Esophagus muscularis mucosa (tissue), 4 donors: ENCODE results near the gene SLC6A8. TPM values are rescaled to one million over a fixed set of nuclear protein-coding genes. Genes with fewer than 3 reads are reported as not detected.
"Not testable (repeated sequence)": the region's sequence is repeated elsewhere in the genome, so short reads cannot be mapped to it uniquely, and the experiment has no call there.

Experiments used
- DNase-seq: peaks from one replicate; pipeline ENCODE4 v3.0.0-alpha.2; 2017; ENCODE audit errors: extremely low spot score
- H3K27ac ChIP-seq, 4 donors: fragments of 200-600 bp; sonication (generic); replicated peaks in 1 of 4; 1 replicate in 3 of 4; 2 replicates in 1 of 4; pipeline ENCODE4 v1.5.1; 2016 to 2019; ENCODE audit warnings: mild to moderate bottlenecking in 1 of 4
- H3K27me3 ChIP-seq, 4 donors: fragments of 200-600 bp; sonication (generic); one replicate each; pipeline versions ENCODE4 v1.5.1 to v1.6.0; 2016 to 2019
- H3K36me3 ChIP-seq, 4 donors: fragments of 200-600 bp; sonication (generic); one replicate each; pipeline ENCODE4 v1.5.1; 2016 to 2019
- H3K4me1 ChIP-seq, 4 donors: fragments of 200-600 bp; sonication (generic); one replicate each; pipeline ENCODE4 v1.5.1; 2016 to 2019
- H3K4me3 ChIP-seq, 4 donors: fragments of 200-600 bp; sonication (generic); 1 replicate in 2 of 4; 2 replicates in 2 of 4; pipeline ENCODE4 v1.5.1; 2016 to 2019; ENCODE audit warnings: mild to moderate bottlenecking in 4 of 4, moderate library complexity in 1 of 4
- H3K9me3 ChIP-seq, 4 donors: fragments of 200-600 bp; sonication (generic); 1 replicate in 3 of 4; 2 replicates in 1 of 4; pipeline ENCODE4 v1.5.1; 2016 to 2019
- CTCF ChIP-seq, 3 experiments: fragments of 200-600 bp in 2 of 3; fragments of 450-650 bp in 1 of 3; sonication (generic) in 2 of 3; IDR thresholded peaks; one replicate each; pipeline ENCODE4 v1.5.1; 2017 to 2019; ENCODE audit warnings: antibody characterized with exemption in 3 of 3, mild to moderate bottlenecking in 2 of 3, moderate library complexity in 1 of 3
- EP300 ChIP-seq: sonication (generic); formaldehyde crosslinking; IDR thresholded peaks from one replicate; pipeline ENCODE4 v1.6.1; 2017; ENCODE audit warnings: antibody characterized with exemption
- POLR2A ChIP-seq: fragments of 450-650 bp; IDR thresholded peaks from one replicate; pipeline ENCODE4 v1.6.1; 2017; ENCODE audit warnings: antibody characterized with exemption, moderate library complexity, mild to moderate bottlenecking, low read depth
- POLR2AphosphoS5 ChIP-seq, 2 donors: sonication (generic); formaldehyde crosslinking; IDR thresholded peaks; one replicate each; pipeline ENCODE4 v1.6.1; 2017; ENCODE audit warnings: antibody characterized with exemption in 2 of 2
- WGBS: methylation state at CpG from one replicate; pipeline ENCODE4 v1.1.5; 2018; 5-methylcytosine and 5-hydroxymethylcytosine counted together
- intact Hi-C: fragments of 100-400 bp; cut with DNase I; formaldehyde crosslinking; loops from one replicate; pipeline ENCODE4 v1.15.1; 2023
- total RNA-seq, 4 donors: library from RNA; depleted of rRNA; stranded (reverse); fragments of >200 nt; gene quantifications; one replicate each; pipeline versions ENCODE4 v1.1.0 to v1.2.1, GENCODE V29; 2016

Gene SLC6A8
- total RNA-seq, 4 donors from 2014 or later: 41.7 to 62.3 (median 45.6) TPM

DNA sequence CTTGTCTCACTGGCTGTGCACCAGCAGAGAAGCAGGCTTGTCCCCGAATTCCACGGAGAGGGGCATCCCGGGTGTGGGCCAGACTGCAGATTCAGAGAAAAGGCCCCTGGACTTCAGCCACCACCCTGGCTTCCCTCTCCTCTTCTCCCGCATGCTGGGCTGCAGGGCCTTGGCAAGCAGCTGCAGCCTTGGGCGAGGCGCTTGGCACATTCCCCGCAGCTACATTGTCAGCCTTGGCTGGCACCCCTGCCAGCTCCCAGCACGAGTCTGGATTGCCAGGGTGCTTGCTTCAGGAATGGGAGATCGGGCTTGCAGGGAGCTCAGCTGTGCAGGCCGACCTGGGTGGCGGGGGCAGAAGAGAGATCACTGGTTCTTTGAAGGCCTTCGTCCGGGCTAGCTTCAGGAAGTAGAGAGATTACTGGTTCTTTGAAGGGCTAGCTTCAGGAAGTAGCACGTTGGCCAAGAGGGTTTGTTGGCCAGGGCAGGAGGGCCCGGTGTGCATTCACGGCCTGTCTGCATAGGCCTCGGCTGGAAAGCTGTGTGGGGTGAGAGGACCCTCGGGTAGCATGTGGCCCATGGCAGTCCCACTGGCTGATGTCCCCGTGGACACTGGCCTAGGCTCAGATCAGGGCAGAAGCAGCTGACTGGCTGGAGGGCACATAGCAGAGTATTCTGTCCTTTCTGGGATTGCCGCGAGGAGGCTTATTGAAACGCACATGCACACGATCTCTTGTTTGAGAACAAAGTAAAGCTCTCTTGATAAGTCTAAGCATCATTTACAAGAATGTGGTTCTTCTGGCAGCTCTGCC, 39.6 kb downstream of the SLC6A8 start:
- Histone ChIP-seq H3K9me3 (peaks cover 0 to 6% (median 0%) of the 10 kb centered on the region in 4 donors), H3K4me1 (peaks cover 42 to 57% (median 55%) of the 10 kb centered on the region in 4 donors), H3K36me3 (peaks cover 0 to 17% (median 5%) of the 10 kb centered on the region in 4 donors), H3K4me3 (peak overlapping the region; percentile 38 to 78 (median 70)), H3K27me3 (no peaks in the 10 kb centered on the region), H3K27ac (peak overlapping the region; percentile 84 to 92 (median 88))
- intact Hi-C loops: no loop called here
- TF ChIP-seq POLR2AphosphoS5 (IDR thresholded peaks at IDR 0.05) (no peak), CTCF (IDR thresholded peaks at IDR 0.05) (no peak), POLR2A (no peak), EP300 (no peak)
- 53% methylated on average over 19 of the region's 23 CpGs for WGBS
- DNase-seq: no peak

GRCh38 chrX:153728095-153728494, 40.4 kb downstream of the SLC6A8 start:
- Histone ChIP-seq H3K4me3 (no peak overlapping the region), H3K4me1 (peaks cover 35 to 50% (median 48%) of the 10 kb centered on the region in 4 donors), H3K9me3 (peaks cover 0 to 9% (median 0%) of the 10 kb centered on the region in 4 donors), H3K27me3 (no peaks in the 10 kb centered on the region), H3K36me3 (peaks cover 0 to 17% (median 6%) of the 10 kb centered on the region in 4 donors), H3K27ac (peak overlapping the region; percentile 84 to 92 (median 88))
- no peak for DNase-seq
- TF ChIP-seq POLR2AphosphoS5 (IDR thresholded peaks at IDR 0.05) (no peak), CTCF (IDR thresholded peaks at IDR 0.05) (no peak), EP300 (no peak), POLR2A (no peak)
- WGBS: 78% methylated on average over 6 of the region's 6 CpGs
- intact Hi-C loops: no loop called here

GRCh38 chrX:153728951-153729631, 41.4 kb downstream of the SLC6A8 start:
- no peak for TF ChIP-seq POLR2AphosphoS5 (IDR thresholded peaks at IDR 0.05)
- TF ChIP-seq CTCF (IDR thresholded peaks at IDR 0.05): no peak
- TF ChIP-seq POLR2A: no peak
- TF ChIP-seq EP300: no peak
- peaks cover 0 to 9% (median 0%) of the 10 kb centered on the region in 4 donors for H3K9me3 ChIP-seq
- H3K27ac ChIP-seq: no peak overlapping the region
- H3K27me3 ChIP-seq: no peaks in the 10 kb centered on the region
- H3K4me1 ChIP-seq: peaks cover 35 to 47% (median 44%) of the 10 kb centered on the region in 4 donors
- 93% methylated on average over 18 of the region's 23 CpGs for WGBS
- no peak overlapping the region for H3K4me3 ChIP-seq
- peaks cover 0 to 17% (median 8%) of the 10 kb centered on the region in 4 donors for H3K36me3 ChIP-seq
- intact Hi-C loops: no loop called here
- DNase-seq: no peak

- intact Hi-C loops, H3K27me3 ChIP-seq, H3K4me3 ChIP-seq, DNase-seq, H3K9me3 ChIP-seq, H3K27ac ChIP-seq: not testable (repeated sequence)
- Histone ChIP-seq H3K4me1 (peaks cover 34 to 43% (median 41%) of the 10 kb centered on the region in 4 donors), H3K36me3 (peaks cover 0 to 17% (median 8%) of the 10 kb centered on the region in 4 donors)
- WGBS: 95% methylated on average over 23 of the region's 23 CpGs
Observed at GRCh38 chrX:153730115-153730514, 42.4 kb downstream of the SLC6A8 start.
